ENCODE data around the gene ANO4.

- no peak for TF ChIP-seq POLR2AphosphoS5 (IDR thresholded peaks at IDR 0.05; ENCODE audit: low read depth)
- TF ChIP-seq SPI1 (IDR thresholded peaks at IDR 0.05; ENCODE audit: borderline replicate concordance, low read depth), result no peak
- TF ChIP-seq CTCF (IDR thresholded peaks at IDR 0.05; ENCODE audit: insufficient read depth, low read length), result no peak
- no peak for TF ChIP-seq REST (IDR thresholded peaks at IDR 0.05; ENCODE audit: insufficient replicate concordance, low read depth)
- TF ChIP-seq GABPA (IDR thresholded peaks at IDR 0.05; ENCODE audit: low read depth), result no peak
These were observed 29.4 kb downstream of the ANO4 start for GRCh38 chr12:100823963-100824362.

All from HL-60 (cell line).